ENCODE measurements around the gene MCFD2.

MCFD2 gene

DNA sequence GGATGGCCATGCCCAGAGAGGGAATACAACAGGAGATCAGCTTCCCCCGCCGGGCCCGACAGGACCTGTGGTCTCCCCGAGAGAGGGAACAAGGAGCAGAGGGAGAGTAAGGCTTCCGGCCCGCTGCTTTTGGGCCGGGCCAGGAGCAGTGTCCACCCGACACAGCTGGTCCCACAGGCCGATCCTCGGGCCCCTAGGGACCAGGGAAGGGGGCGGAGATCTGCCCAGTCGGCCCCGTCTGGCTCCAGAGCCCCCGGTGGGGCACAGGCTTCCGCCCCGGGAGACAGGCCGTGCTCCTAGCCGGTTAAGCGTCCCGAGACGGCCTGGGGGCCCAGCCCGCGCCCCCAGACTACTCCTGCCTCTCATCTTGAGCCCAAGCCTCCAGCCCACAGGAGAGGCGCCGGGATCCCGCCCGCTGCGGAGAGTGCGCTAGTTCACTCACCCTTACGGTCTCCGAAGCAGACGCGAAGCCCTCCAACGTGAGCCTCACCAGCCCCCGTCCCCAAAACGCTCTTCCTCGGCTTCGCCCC is at the start of gene MCFD2:
MCFD2 (minus strand) TSS at position 526 of the 530 bp plus-strand sequence. CDS start 6,635 bp downstream, outside the sequence.
- TF ChIP-seq, protein P1, sequence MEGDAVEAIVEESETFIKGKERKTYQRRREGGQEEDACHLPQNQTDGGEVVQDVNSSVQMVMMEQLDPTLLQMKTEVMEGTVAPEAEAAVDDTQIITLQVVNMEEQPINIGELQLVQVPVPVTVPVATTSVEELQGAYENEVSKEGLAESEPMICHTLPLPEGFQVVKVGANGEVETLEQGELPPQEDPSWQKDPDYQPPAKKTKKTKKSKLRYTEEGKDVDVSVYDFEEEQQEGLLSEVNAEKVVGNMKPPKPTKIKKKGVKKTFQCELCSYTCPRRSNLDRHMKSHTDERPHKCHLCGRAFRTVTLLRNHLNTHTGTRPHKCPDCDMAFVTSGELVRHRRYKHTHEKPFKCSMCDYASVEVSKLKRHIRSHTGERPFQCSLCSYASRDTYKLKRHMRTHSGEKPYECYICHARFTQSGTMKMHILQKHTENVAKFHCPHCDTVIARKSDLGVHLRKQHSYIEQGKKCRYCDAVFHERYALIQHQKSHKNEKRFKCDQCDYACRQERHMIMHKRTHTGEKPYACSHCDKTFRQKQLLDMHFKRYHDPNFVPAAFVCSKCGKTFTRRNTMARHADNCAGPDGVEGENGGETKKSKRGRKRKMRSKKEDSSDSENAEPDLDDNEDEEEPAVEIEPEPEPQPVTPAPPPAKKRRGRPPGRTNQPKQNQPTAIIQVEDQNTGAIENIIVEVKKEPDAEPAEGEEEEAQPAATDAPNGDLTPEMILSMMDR (IDR thresholded peaks at IDR 0.05; ENCODE audit: borderline replicate concordance, insufficient read depth, low read depth, low read length) = no peak

DNA sequence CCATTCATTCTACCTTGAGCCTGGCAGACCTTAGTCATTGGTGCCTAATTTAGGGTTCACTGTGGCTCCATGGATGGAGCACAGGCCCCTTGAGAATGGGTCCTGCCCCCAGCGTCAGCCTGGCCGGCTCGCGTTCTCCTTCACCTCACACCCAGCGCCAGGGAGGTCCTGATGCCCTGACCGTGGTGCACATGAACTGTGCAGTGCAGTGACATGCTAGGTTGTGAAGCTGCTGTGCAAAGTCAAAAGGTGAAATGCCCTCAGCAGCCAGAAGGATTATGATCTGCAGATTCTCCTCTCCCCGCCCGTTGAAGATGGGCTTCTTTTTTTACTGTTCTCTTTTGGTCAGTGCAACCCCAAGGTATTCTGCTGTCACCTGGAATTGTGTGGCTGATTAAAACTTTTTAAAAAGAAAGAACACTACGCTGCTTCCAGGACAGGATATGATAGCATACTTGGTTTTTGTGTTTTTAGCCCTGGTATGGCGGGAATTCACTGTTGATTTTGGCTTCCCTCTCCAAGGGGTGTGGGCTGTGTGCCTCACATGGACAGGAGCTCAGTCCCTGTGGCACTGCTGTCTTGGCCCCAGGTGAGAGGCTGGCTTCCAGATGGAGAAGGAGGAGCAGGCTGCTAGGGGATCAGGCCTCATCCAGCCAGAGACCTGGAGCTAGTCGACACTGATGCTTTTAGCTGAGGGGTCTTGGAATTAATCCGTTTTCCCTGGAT is 49.4 kb upstream of the MCFD2 start:
- no peak overlapping the region for H3K4me3 ChIP-seq (ENCODE audit: low read depth, low read length)
- TF ChIP-seq, protein P1 (IDR thresholded peaks at IDR 0.05; ENCODE audit: borderline replicate concordance, insufficient read depth, low read depth, low read length) = no peak

More for the DNA sequence above, at the start of gene MCFD2:
- H3K4me3 ChIP-seq (ENCODE audit: low read depth, low read length) = peak within 1 kb of the TSS; percentile 75

DNA sequence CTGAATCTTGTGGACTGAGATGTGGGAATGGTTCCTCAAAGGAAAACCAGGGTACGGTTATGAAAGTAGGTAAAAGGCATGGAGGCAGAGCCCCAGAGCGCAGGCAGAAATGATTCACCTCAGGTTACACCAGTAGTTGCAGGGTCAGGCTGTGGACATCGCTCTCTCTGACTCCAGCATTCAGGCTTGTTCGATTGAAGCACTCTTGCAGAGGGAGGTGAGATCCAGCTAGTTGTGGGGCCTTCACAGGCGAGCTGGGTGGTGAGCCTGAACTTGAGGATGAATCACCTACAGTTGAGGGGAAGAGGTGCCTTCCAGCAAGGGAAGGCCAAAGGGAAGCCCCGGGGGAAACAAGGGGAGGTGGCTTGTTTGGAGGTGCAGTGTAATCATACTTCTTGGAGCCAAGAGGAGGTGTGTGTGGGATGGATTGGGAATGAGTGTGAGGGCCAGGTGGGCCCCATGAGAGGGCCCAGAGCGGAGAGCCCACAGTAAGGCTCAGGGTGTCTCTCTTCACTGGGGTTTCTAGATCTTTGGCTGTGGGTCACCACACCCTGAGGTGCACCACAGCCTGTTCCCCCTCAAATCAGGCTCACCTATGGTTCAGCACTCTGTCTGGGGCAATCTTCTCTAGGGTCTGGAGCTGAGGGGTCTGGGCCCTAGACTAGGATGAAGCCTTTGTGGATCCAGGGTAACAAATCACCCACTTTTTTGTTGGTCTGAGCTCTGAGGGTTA is 48.5 kb upstream of the MCFD2 start:
- no peak overlapping the region for H3K4me3 ChIP-seq (ENCODE audit: low read depth, low read length)
- TF ChIP-seq, protein P1 (IDR thresholded peaks at IDR 0.05; ENCODE audit: borderline replicate concordance, insufficient read depth, low read depth, low read length) = no peak

DNA sequence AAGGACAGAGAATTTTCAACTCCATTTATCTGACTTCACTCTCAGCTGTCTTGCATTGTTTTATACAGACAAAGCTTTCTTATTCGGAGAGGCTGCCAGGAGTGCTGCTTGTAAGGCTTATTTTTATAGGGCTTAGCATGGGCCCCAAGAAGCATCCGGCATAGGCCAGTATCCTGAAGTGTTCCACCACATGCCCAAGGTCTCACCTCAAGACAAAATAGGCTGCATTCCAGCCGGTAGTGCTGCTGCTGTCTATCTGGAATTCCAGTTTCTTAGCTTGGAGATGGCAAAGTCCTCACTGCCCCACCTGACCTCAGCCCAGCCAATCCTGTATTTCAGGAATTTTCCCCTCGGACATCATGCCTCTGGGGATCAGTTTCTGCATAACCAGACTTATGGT is 47.6 kb upstream of the MCFD2 start:
- TF ChIP-seq, protein P1 (IDR thresholded peaks at IDR 0.05; ENCODE audit: borderline replicate concordance, insufficient read depth, low read depth, low read length) = no peak
- no peak overlapping the region for H3K4me3 ChIP-seq (ENCODE audit: low read depth, low read length)

DNA sequence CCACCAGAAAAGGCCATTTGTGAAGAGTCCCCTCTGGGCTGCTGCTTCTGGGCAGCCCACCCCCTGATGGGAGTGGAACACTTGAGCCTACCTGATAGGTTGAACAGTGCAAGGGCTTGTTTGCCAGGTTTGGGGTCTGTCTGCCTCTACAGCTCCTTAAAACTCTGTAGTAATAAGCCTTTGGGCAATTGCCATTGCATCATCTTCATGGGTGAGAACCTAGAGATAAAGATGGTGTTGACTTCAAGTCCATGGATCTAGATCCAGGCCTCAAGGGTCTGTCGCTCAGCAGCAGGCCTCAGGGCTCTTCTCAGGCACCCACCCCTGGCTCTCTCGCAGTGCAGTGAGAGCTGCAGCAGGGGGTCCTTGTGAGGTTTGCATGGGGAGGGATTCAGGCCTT is 47.1 kb upstream of the MCFD2 start:
- no peak overlapping the region for H3K4me3 ChIP-seq (ENCODE audit: low read depth, low read length)
- TF ChIP-seq, protein P1 (IDR thresholded peaks at IDR 0.05; ENCODE audit: borderline replicate concordance, insufficient read depth, low read depth, low read length) = no peak

DNA sequence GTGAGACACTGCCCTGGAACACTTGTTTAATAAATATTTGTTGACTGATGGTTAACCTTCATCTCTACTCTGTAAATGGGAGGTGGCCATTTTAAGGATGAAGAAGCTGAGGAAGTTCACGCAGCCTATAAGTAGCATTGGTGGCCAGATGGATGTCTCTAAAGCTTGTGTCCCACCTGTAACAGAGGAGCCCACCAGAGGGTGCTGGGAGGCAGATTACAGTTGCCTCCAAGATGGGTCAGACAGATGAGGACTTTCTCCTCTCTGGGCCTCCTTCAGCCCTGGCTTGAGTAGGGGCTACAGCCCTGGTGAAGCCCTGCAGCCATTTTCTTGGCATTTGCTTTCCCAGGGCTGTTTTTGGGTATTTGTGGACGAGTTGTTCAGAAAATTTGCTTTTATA is 45.0 kb upstream of the MCFD2 start:
- TF ChIP-seq, protein P1 (IDR thresholded peaks at IDR 0.05; ENCODE audit: borderline replicate concordance, insufficient read depth, low read depth, low read length) = no peak
- H3K4me3 ChIP-seq (ENCODE audit: low read depth, low read length) = no peak overlapping the region

All from GM12875 (cell line).